ENCODE measurements around the gene MAP3K12. TPM values are rescaled to one million over a fixed set of nuclear protein-coding genes. Genes with fewer than 3 reads are reported as not detected.

Gene MAP3K12
- total and polyA plus RNA-seq, 2 of the 13 experiments (the other 11 are each of a cell fraction or from before 2014, with no cell fraction given): 0.20 to 1.1 TPM

DNA sequence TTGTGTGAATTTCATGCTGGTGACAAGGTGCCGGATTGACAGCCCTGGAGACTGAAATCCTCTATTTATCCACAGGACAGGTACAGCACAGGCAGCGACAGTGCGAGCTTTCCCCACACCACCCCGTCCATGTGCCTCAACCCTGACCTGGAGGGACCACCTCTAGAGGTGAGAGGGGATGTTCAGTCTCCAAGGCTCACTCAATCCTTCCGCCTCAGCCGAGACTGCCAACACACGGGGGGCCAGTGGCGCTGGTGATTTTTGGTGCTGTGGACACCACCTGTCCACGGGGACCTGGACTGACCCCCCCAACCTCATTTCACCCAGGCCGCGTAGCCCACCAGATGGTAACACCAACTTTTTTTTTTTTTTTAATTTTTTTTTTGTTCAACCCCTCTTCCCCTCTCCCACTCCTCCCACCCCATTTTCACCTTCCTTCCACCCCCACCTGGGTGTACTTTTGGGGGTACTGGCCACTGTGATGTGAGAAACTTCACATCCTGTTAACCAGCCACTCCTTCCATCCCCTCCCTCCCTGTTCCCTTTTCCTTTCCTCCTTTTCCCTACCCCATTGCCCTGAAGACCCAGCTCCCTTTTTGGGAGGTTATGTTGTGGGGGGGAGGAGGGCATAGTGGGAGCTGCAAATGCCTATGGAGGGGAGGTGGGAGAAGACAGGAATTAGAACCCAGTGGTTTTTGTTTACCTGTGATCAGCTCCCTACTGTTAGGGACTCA is 34.4 kb downstream of the MAP3K12 start:
- Histone ChIP-seq H3K27me3 (ENCODE audit: control insufficient read depth in 1 of 2, insufficient read depth in 2 of 2, low read length in 2 of 2) (no peaks in the 10 kb centered on the region), H3K79me2 (ENCODE audit: insufficient read depth, low read length) (peaks cover 58% of the 10 kb centered on the region), H3K9me3 (ENCODE audit: low read length) (no peaks in the 10 kb centered on the region), H3K36me3 (replicated peaks in 1 of 2; ENCODE audit: control insufficient read depth in 1 of 2, insufficient read depth in 2 of 2, low read length in 2 of 2) (peaks cover 40 to 98% of the 10 kb centered on the region in 2 experiments), H3K9ac (ENCODE audit: insufficient read depth, low read depth, low read length) (no peak overlapping the region), H2AFZ (ENCODE audit: low read length) (no peak overlapping the region), H3K4me1 (ENCODE audit: insufficient read depth, low read length) (peaks cover 57% of the 10 kb centered on the region), H4K20me1 (ENCODE audit: insufficient read depth, low read length) (peaks cover 73% of the 10 kb centered on the region), H3K4me3 (replicated peaks in 1 of 3; ENCODE audit: insufficient read depth in 1 of 3, low read depth in 2 of 3, low read length in 3 of 3) (no peak overlapping the region), H3K27ac (ENCODE audit: extremely low read length, insufficient read depth, low read length) (no peak overlapping the region), H3K4me2 (ENCODE audit: low read depth, low read length) (no peak overlapping the region)
- POLR2A ChIA-PET: interaction anchor here (1.0 kb wide), 1 partner anchor 10 kb away, joined by 3 read pairs; no protein-coding TSS in a partner anchor
- DNase-seq (ENCODE audit: low spot score): no peak
- in situ Hi-C loops (cut with HindIII; ENCODE audit: extremely low pct_ligation_motif_present, low pct_unique_long_range_greater_than_20kb) (no loop called here), intact Hi-C loops (cut with micrococcal nuclease; ENCODE audit: unreplicated experiment) (no loop called here)
- ATAC-seq: peak; percentile 23
- WGBS (ENCODE audit: low lambda C conversion rate): 96% methylated on average over 11 of the region's 11 CpGs
- TF ChIP-seq ZMAT3 (CRISPR knock-in tag; conservative IDR thresholded peaks at IDR 0.05) (no peak), TCF12 (IDR thresholded peaks at IDR 0.05) (no peak), TCF12 (CRISPR knock-in tag; IDR thresholded peaks at IDR 0.05) (no peak), SRSF1 (optimal IDR thresholded peaks at IDR 0.05; ENCODE audit: low read depth, low read length) (no peak), AGO2 (optimal IDR thresholded peaks at IDR 0.05; ENCODE audit: low read depth, low read length) (peak; percentile 65), RBM22 (optimal IDR thresholded peaks at IDR 0.05; ENCODE audit: low read length) (peak; percentile 52), KDM6A (CRISPR knock-in tag; IDR thresholded peaks at IDR 0.05; ENCODE audit: low read depth) (no peak)
- CTCF ChIA-PET (ENCODE audit: low intra/inter-chr PET ratio, low total read pairs): no interaction called here
- BruUV-seq (replicated peaks): no TSS peak
- no peak for FAIRE-seq

DNA sequence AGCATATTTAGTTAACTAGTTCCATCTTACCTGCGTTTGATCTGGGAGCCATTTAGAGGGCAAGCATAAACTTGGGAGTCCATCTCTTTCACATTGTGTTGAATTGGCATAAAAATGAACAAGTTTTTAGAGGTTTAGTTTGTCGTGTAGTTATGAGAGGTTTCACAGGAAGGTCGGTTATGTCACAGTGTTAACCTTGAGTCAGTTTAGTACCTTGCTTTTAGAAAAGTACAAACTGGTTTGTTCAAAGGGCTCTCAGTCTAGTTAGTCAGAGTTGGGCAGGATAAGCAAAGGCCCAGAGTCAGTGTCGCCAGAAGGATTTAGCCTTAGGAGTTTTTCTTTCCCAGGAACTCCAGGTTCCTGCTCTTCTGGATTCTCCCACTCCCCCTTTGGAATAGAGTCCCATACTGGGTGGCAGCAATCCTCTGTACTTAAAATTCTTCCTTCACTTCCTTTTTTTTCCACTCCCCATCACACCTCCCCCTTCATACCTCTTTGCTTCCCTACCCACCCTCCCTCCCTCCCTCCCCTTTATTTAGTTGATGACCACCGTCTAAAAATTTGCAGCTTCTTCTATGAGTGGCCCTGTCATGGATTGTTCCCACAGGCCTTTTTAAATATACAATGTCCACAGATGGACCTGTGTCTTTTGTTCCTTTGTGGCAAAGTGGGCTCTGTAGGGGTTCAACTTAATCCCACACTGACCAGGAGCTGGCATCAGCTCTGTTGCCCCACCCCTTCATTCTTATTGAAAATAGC is 35.3 kb downstream of the MAP3K12 start:
- no peak overlapping the region for H3K4me3 ChIP-seq (replicated peaks in 1 of 3; ENCODE audit: insufficient read depth in 1 of 3, low read depth in 2 of 3, low read length in 3 of 3)
- 89% methylated on average over 5 of the region's 5 CpGs for WGBS (ENCODE audit: low lambda C conversion rate)
- ATAC-seq (peak; percentile 4; the same call in 2 of the 3 replicates), DNase-seq (ENCODE audit: low spot score) (no peak), FAIRE-seq (no peak)
- no peaks in the 10 kb centered on the region for H3K27me3 ChIP-seq (ENCODE audit: control insufficient read depth in 1 of 2, insufficient read depth in 2 of 2, low read length in 2 of 2)
- ChIA-PET CTCF (ENCODE audit: low intra/inter-chr PET ratio, low total read pairs) (no interaction called here), POLR2A (interaction anchor here (1.0 kb wide), 1 partner anchor 9 kb away, joined by 3 read pairs; no protein-coding TSS in a partner anchor)
- in situ Hi-C loops (cut with HindIII; ENCODE audit: extremely low pct_ligation_motif_present, low pct_unique_long_range_greater_than_20kb) (no loop called here), intact Hi-C loops (cut with micrococcal nuclease; ENCODE audit: unreplicated experiment) (no loop called here)
- H2AFZ ChIP-seq (ENCODE audit: low read length): no peak overlapping the region
- peaks cover 77% of the 10 kb centered on the region for H4K20me1 ChIP-seq (ENCODE audit: insufficient read depth, low read length)
- peaks cover 41 to 98% of the 10 kb centered on the region in 2 experiments for H3K36me3 ChIP-seq (replicated peaks in 1 of 2; ENCODE audit: control insufficient read depth in 1 of 2, insufficient read depth in 2 of 2, low read length in 2 of 2)
- peaks cover 66% of the 10 kb centered on the region for H3K79me2 ChIP-seq (ENCODE audit: insufficient read depth, low read length)
- H3K27ac ChIP-seq (ENCODE audit: extremely low read length, insufficient read depth, low read length): no peak overlapping the region
- peaks cover 57% of the 10 kb centered on the region for H3K4me1 ChIP-seq (ENCODE audit: insufficient read depth, low read length)
- TF ChIP-seq, protein P1, sequence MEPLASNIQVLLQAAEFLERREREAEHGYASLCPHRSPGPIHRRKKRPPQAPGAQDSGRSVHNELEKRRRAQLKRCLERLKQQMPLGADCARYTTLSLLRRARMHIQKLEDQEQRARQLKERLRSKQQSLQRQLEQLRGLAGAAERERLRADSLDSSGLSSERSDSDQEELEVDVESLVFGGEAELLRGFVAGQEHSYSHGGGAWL (CRISPR knock-in tag; IDR thresholded peaks at IDR 0.05): no peak
- TF ChIP-seq RBFOX2 (IDR thresholded peaks at IDR 0.05; ENCODE audit: low read depth, low read length): peak; percentile 27; the same call in 1 of the 2 replicates
- BruUV-seq (replicated peaks): no TSS peak
- no peak overlapping the region for H3K9ac ChIP-seq (ENCODE audit: insufficient read depth, low read depth, low read length)
- H3K4me2 ChIP-seq (ENCODE audit: low read depth, low read length): no peak overlapping the region
- no peaks in the 10 kb centered on the region for H3K9me3 ChIP-seq (ENCODE audit: low read length)

Data from HepG2 (cell line).